Karpas-422 (cell line): ENCODE results near the gene TGDS. TPM values are rescaled to one million over a fixed set of nuclear protein-coding genes. Genes with fewer than 3 reads are reported as not detected.

Source experiments
- DNase-seq: peaks from one replicate; pipeline ENCODE4 v3.0.0-alpha.2; 2015
- H2AFZ ChIP-seq: fragments of 200-600 bp; sonication (generic); 2 replicates; pipeline ENCODE4 v1.6.1; 2014; ENCODE audit warnings: antibody characterized with exemption, low read length, mixed read lengths
- H3K27ac ChIP-seq: fragments of 200-600 bp; sonication (generic); 2 replicates; pipeline ENCODE4 v1.5.1; 2014; ENCODE audit warnings: mild to moderate bottlenecking, low read length, moderate library complexity
- H3K27me3 ChIP-seq: fragments of 200-600 bp; sonication (generic); 2 replicates; pipeline ENCODE4 v1.6.1; 2014; ENCODE audit warnings: low read length, mixed read lengths
- H3K36me3 ChIP-seq: fragments of 200-600 bp; sonication (generic); 2 replicates; pipeline ENCODE4 v1.6.1; 2014; ENCODE audit warnings: low read length, mixed read lengths; ENCODE audit not compliant: insufficient read depth
- H3K4me1 ChIP-seq: fragments of 200-600 bp; sonication (generic); 2 replicates; pipeline ENCODE4 v1.6.1; 2014; ENCODE audit warnings: mild to moderate bottlenecking, low read length, mixed read lengths
- H3K4me2 ChIP-seq: fragments of 200-600 bp; sonication (generic); 2 replicates; pipeline ENCODE4 v1.6.1; 2014; ENCODE audit warnings: low read length, low read depth, mild to moderate bottlenecking; ENCODE audit not compliant: poor library complexity, severe bottlenecking
- H3K4me3 ChIP-seq: fragments of 200-600 bp; sonication (generic); 2 replicates; pipeline ENCODE4 v1.5.1; 2014; ENCODE audit warnings: mild to moderate bottlenecking, antibody characterized with exemption, low read length, mixed read lengths
- H3K79me2 ChIP-seq: fragments of 200-600 bp; sonication (generic); 2 replicates; pipeline ENCODE4 v1.6.1; 2014; ENCODE audit warnings: mild to moderate bottlenecking, low read length, mixed read lengths
- H3K9ac ChIP-seq: fragments of 200-600 bp; sonication (generic); 2 replicates; pipeline ENCODE4 v1.6.0; 2014; ENCODE audit warnings: low read length
- H3K9me2 ChIP-seq: fragments of 200-600 bp; sonication (generic), shearing (Covaris generic); replicated peaks from 2 replicates; pipeline ENCODE4 v1.6.0; 2014; ENCODE audit warnings: mild to moderate bottlenecking, low read length, moderate library complexity; ENCODE audit not compliant: insufficient read depth
- H3K9me3 ChIP-seq: fragments of 300-700, 200-600 bp; sonication (generic); 2 replicates; pipeline ENCODE4 v1.6.1; 2014; ENCODE audit warnings: low read length, mixed read lengths
- H4K20me1 ChIP-seq: fragments of 200-600 bp; sonication (generic); 2 replicates; pipeline ENCODE4 v1.6.1; 2014; ENCODE audit warnings: mild to moderate bottlenecking, antibody characterized with exemption, low read length, low read depth; ENCODE audit not compliant: insufficient read depth
- total RNA-seq: library from RNA; depleted of rRNA; stranded (reverse); fragments of >200 nt; shearing (Covaris generic); gene quantifications from 2 replicates; pipeline ENCODE4 v1.2.3, GENCODE V29; 2014; ENCODE audit warnings: low replicate concordance

The TGDS gene
- total RNA-seq, 1 experiment from 2014 or later = 26.2 TPM

- H3K27me3 ChIP-seq = no peaks in the 10 kb centered on the region
- peak overlapping the region; percentile 99 for H3K4me2 ChIP-seq
- peaks cover 10% of the 10 kb centered on the region; the same call in 1 of the 2 replicates for H4K20me1 ChIP-seq
- H3K27ac ChIP-seq = peak overlapping the region; percentile 49
- peaks cover 32% of the 10 kb centered on the region; the same call in 1 of the 2 replicates for H3K36me3 ChIP-seq
- peak; percentile 73 for DNase-seq
- H3K9me3 ChIP-seq = no peaks in the 10 kb centered on the region
- H3K9ac ChIP-seq = peak overlapping the region; percentile 90
- no peaks in the 10 kb centered on the region for H3K9me2 ChIP-seq
- peak overlapping the region; percentile 13; the same call in 1 of the 2 replicates for H2AFZ ChIP-seq
- peak overlapping the region; percentile 82 for H3K4me3 ChIP-seq
- H3K4me1 ChIP-seq = peaks cover 23% of the 10 kb centered on the region
- H3K79me2 ChIP-seq = peaks cover 59% of the 10 kb centered on the region
Measured at GRCh38 chr13:94595001-94595949, 677 bp downstream of the TGDS start.

- H3K9ac ChIP-seq = no peak overlapping the region
- H3K27me3 ChIP-seq = no peaks in the 10 kb centered on the region
- peaks cover 19% of the 10 kb centered on the region for H3K4me1 ChIP-seq
- no peaks in the 10 kb centered on the region for H3K9me2 ChIP-seq
- H3K79me2 ChIP-seq = peaks cover 90% of the 10 kb centered on the region
- no peak overlapping the region for H3K4me2 ChIP-seq
- DNase-seq = no peak
- no peaks in the 10 kb centered on the region for H3K9me3 ChIP-seq
- peaks cover 48% of the 10 kb centered on the region; the same call in 1 of the 2 replicates for H3K36me3 ChIP-seq
- H3K4me3 ChIP-seq = no peak overlapping the region
- H4K20me1 ChIP-seq = peaks cover 10% of the 10 kb centered on the region; the same call in 1 of the 2 replicates
- H3K27ac ChIP-seq = no peak overlapping the region
- H2AFZ ChIP-seq = no peak overlapping the region
Measured at GRCh38 chr13:94590744-94591143, 5.2 kb downstream of the TGDS start.

- Histone ChIP-seq H3K9ac (no peak overlapping the region), H3K4me2 (no peak overlapping the region), H3K27me3 (no peaks in the 10 kb centered on the region), H3K27ac (no peak overlapping the region), H4K20me1 (no peaks in the 10 kb centered on the region), H3K79me2 (peaks cover 89% of the 10 kb centered on the region), H3K9me2 (no peaks in the 10 kb centered on the region), H3K4me1 (peaks cover 4% of the 10 kb centered on the region), H3K4me3 (no peak overlapping the region), H2AFZ (no peak overlapping the region), H3K9me3 (no peaks in the 10 kb centered on the region), H3K36me3 (peaks cover 60% of the 10 kb centered on the region; the same call in 1 of the 2 replicates)
- no peak for DNase-seq
Measured at GRCh38 chr13:94588541-94588940, 7.4 kb downstream of the TGDS start.

GRCh38 chr13:94586371-94586770 is 9.6 kb downstream of the TGDS start:
- Histone ChIP-seq H2AFZ (no peak overlapping the region), H3K27ac (no peak overlapping the region), H3K27me3 (no peaks in the 10 kb centered on the region), H3K9ac (no peak overlapping the region), H3K36me3 (peaks cover 59% of the 10 kb centered on the region; the same call in 1 of the 2 replicates), H3K4me2 (no peak overlapping the region), H3K9me3 (no peaks in the 10 kb centered on the region), H4K20me1 (no peaks in the 10 kb centered on the region), H3K79me2 (peaks cover 71% of the 10 kb centered on the region), H3K4me1 (no peaks in the 10 kb centered on the region), H3K4me3 (no peak overlapping the region), H3K9me2 (no peaks in the 10 kb centered on the region)
- DNase-seq = no peak

- no peak overlapping the region for H2AFZ ChIP-seq
- H3K4me1 ChIP-seq = no peaks in the 10 kb centered on the region
- H3K9ac ChIP-seq = no peak overlapping the region
- no peaks in the 10 kb centered on the region for H4K20me1 ChIP-seq
- H3K9me3 ChIP-seq = no peaks in the 10 kb centered on the region
- no peak for DNase-seq
- H3K9me2 ChIP-seq = no peaks in the 10 kb centered on the region
- H3K4me2 ChIP-seq = no peak overlapping the region
- peaks cover 64% of the 10 kb centered on the region for H3K79me2 ChIP-seq
- no peak overlapping the region for H3K4me3 ChIP-seq
- H3K27ac ChIP-seq = no peak overlapping the region
- H3K27me3 ChIP-seq = no peaks in the 10 kb centered on the region
- peaks cover 56% of the 10 kb centered on the region; the same call in 1 of the 2 replicates for H3K36me3 ChIP-seq
Measured at GRCh38 chr13:94585543-94586101, 10.3 kb downstream of the TGDS start.

- H2AFZ ChIP-seq = no peak overlapping the region
- H3K4me3 ChIP-seq = no peak overlapping the region
- H3K9me3 ChIP-seq = no peaks in the 10 kb centered on the region
- H3K4me1 ChIP-seq = no peaks in the 10 kb centered on the region
- peaks cover 68% of the 10 kb centered on the region; the same call in 1 of the 2 replicates for H3K36me3 ChIP-seq
- H3K27me3 ChIP-seq = no peaks in the 10 kb centered on the region
- H3K27ac ChIP-seq = no peak overlapping the region
- H4K20me1 ChIP-seq = no peaks in the 10 kb centered on the region
- H3K9me2 ChIP-seq = no peaks in the 10 kb centered on the region
- no peak overlapping the region for H3K9ac ChIP-seq
- peaks cover 51% of the 10 kb centered on the region for H3K79me2 ChIP-seq
- DNase-seq = no peak
- H3K4me2 ChIP-seq = no peak overlapping the region
Measured at GRCh38 chr13:94583926-94584325, 12.0 kb downstream of the TGDS start.

- peaks cover 10% of the 10 kb centered on the region for H3K79me2 ChIP-seq
- H4K20me1 ChIP-seq = no peaks in the 10 kb centered on the region
- H3K27me3 ChIP-seq = no peaks in the 10 kb centered on the region
- H3K9me2 ChIP-seq = no peaks in the 10 kb centered on the region
- H3K4me1 ChIP-seq = no peaks in the 10 kb centered on the region
- H3K4me2 ChIP-seq = no peak overlapping the region
- H3K36me3 ChIP-seq = peaks cover 79% of the 10 kb centered on the region
- no peak overlapping the region for H2AFZ ChIP-seq
- H3K4me3 ChIP-seq = no peak overlapping the region
- no peak overlapping the region for H3K9ac ChIP-seq
- DNase-seq = no peak
- no peaks in the 10 kb centered on the region for H3K9me3 ChIP-seq
- H3K27ac ChIP-seq = no peak overlapping the region
Measured at GRCh38 chr13:94579063-94579462, 16.9 kb downstream of the TGDS start.

- H3K27ac ChIP-seq = no peak overlapping the region
- no peak overlapping the region for H2AFZ ChIP-seq
- DNase-seq = no peak
- H3K79me2 ChIP-seq = 0 out of 2 replicates have a peak, but pooled peaks cover 3% of the 10 kb centered on the region
- H3K4me1 ChIP-seq = no peaks in the 10 kb centered on the region
- H3K9me3 ChIP-seq = no peaks in the 10 kb centered on the region
- H4K20me1 ChIP-seq = no peaks in the 10 kb centered on the region
- no peak overlapping the region for H3K4me3 ChIP-seq
- H3K9me2 ChIP-seq = 0 out of 2 replicates have a peak, but pooled peaks cover 2% of the 10 kb centered on the region
- H3K36me3 ChIP-seq = peaks cover 49% of the 10 kb centered on the region
- H3K27me3 ChIP-seq = no peaks in the 10 kb centered on the region
- H3K9ac ChIP-seq = no peak overlapping the region
- H3K4me2 ChIP-seq = no peak overlapping the region
Measured at GRCh38 chr13:94569615-94570014, 26.3 kb downstream of the TGDS start.
